HG02678 (cell line): Measurements from ENCODE around the gene ITGA2.

ENCODE experiments used
- ATAC-seq: cut with Tn5 transposase; IDR thresholded peaks from one replicate; pipeline ENCODE4 v1.9.1; 2021; ENCODE audit warnings: mild to moderate bottlenecking, moderate library complexity; ENCODE audit not compliant: unreplicated experiment

The ITGA2 gene

GRCh38 chr5:53053364-53053763, 64.2 kb downstream of the ITGA2 start:
- ATAC-seq = no peak

DNA sequence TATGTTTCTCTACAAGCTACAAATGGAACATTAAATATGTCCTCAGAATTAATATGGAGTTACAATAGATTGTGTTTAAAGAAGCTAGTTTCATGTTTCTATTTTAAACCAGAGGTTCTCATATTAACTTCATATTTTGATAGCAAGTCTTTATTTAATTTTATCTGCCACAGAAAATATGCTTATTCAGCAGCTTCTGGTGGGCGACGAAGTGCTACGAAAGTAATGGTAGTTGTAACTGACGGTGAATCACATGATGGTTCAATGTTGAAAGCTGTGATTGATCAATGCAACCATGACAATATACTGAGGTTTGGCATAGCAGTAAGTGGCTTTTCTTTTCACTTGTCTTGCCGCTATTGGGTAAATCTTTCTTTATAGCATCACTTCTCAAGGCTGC, 66.2 kb downstream of the ITGA2 start:
- no peak for ATAC-seq

DNA sequence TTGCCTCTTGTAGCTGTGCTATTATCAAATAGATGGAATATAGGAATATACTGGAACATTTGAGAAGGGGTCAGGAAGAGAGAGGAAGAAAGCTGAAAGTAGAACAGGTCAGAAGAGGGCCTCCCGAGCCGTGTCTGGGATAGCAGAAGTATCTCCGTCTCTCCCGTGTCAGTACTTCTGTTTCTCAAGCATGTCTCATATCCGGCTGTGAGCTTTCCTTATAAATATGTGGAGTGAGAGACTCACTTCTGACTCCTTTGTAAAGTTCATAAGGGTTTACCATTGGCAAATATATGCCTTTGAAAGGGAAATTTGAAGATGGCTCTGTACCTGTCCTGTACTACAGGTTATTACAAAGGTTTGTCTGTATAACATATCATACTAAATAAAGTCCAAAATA, 70.1 kb downstream of the ITGA2 start:
- ATAC-seq = no peak

DNA sequence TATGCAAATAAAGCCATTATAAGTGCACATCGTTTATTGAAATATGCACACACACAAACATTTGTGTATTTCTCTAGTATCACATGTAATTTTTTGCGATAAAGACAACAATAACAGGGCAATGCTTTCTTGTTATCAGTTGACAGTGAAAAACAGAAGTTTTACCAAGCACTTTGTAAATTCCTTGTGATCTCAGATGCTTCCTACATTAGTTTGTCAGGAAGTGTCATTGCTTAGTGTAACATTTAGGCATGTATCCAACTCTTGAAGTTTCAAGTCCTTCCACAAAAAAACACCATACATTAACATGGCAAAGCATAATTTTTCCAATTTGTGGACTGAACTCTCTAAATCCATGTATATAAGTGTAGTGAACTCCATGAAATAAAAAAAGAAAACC, 74.0 kb downstream of the ITGA2 start:
- ATAC-seq = no peak

- ATAC-seq = no peak
Measured at GRCh38 chr5:53063791-53064190, 74.6 kb downstream of the ITGA2 start.

DNA sequence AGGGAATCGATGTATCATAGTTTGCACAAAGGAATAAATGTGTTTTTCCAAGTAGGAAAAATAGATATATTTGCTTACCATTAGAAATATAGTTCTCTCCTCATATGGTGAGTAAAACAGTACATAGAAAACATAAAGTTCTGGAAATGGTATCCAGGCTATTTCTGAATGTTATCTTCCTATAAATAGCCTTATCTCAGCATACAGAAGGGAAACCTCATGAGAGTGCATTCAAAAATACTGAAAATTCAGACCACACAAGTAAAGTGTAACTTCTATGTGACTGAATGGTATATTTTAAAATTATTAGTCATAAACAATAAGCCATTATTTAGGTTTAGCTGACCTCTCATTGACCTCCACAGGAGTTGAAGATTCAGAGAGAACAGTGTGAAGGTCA, 76.9 kb downstream of the ITGA2 start:
- no peak for ATAC-seq

- no peak for ATAC-seq
Measured at GRCh38 chr5:53067641-53068040, 78.5 kb downstream of the ITGA2 start.

DNA sequence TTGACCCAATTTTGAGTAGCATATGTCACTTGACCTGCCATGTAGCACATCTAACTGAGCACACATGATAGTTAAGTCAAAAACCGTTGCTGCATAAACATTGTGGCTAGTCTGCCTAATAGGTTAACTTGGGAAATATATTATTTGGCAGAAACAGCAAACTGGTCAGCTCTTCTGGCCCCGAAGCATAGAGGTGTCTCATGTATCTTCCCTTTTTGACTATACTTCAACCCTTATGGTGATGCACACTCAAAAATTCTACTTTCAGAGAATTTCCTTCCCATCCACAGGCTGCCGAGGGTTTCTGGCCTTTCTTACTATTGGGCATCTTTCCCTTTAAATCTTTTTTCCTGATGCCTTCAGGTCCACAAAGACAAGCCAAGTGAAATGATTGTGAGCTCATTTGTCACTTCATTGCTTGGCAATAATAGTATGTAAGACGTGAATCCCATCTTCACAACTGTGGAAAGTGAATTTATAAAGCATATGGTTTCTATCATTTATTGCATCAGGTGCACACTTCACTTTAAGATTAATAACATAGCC, 79.2 kb downstream of the ITGA2 start:
- no peak for ATAC-seq

DNA sequence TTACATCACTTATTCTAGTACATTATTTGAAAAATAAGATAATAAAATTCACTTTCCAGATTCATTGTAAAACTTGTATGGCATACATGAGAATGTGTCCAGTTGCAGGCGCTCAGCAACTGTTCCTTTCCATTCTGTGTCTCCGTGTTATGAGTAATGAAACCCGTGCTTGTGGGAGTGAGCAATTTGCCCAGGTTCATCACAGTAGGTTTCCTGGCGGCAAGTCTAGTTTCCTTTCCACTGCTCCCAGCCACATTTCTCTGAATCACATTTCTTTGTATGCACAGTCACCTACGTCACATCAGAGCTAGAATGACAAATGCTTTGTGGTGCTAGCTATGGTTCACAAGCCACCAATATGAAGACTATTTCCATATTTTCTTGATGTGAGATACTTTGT, 80.5 kb downstream of the ITGA2 start:
- ATAC-seq = no peak

GRCh38 chr5:53071298-53071697, 82.1 kb downstream of the ITGA2 start:
- no peak for ATAC-seq

- no peak for ATAC-seq
Measured at GRCh38 chr5:53071738-53072137, 82.6 kb downstream of the ITGA2 start.

- ATAC-seq = no peak
Measured at GRCh38 chr5:53073348-53073747, 84.2 kb downstream of the ITGA2 start.

DNA sequence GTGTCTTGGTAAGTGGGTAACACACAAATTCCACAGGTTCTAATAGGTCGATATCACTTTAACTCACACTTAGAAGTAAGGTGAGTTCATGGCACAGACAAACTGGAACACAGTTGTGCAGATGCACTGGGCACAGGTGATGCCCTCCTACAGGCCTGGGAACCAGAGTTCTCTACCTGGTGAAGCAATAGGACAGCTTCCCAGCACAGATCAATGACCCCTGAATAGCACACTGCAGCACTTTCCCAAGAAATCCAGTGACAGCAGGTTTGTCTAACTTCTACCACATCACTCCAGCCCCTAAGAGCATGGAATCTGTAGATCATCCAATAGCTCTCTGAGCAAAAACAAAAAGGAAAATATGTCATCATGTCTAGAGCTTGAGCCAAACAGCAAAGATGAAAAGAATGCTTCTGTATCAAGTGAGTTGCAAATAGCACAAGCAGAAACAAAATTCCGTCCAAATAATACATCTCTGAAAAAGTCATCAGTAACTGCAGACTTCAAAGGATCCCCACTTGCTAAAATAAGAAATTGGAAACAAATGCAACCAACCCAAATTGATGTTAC, 86.9 kb downstream of the ITGA2 start:
- ATAC-seq = no peak

- no peak for ATAC-seq
Measured at GRCh38 chr5:53080271-53080670, 91.1 kb downstream of the ITGA2 start.

GRCh38 chr5:53083927-53084326, 94.8 kb downstream of the ITGA2 start:
- no peak for ATAC-seq

GRCh38 chr5:53084546-53085255, 95.5 kb downstream of the ITGA2 start:
- no peak for ATAC-seq

DNA sequence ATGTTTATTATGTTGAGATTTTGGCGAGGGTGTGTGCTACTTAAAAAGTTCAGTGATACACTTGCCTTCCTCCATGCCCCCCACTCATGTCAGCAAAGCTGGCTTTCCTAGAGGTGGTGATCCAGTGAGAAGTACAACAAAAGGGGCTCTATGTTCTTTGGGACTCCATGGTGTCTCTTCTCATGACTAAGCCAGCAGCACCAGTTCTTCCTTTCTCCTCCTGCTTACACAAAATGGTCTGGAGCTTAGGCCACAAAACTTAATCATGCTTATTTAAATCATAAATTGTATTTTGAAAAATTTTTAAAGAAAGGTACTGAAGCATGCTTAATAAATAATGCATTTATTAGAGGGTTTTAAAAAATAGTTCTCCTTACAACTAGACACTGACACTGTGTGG, 98.0 kb downstream of the ITGA2 start:
- no peak for ATAC-seq

DNA sequence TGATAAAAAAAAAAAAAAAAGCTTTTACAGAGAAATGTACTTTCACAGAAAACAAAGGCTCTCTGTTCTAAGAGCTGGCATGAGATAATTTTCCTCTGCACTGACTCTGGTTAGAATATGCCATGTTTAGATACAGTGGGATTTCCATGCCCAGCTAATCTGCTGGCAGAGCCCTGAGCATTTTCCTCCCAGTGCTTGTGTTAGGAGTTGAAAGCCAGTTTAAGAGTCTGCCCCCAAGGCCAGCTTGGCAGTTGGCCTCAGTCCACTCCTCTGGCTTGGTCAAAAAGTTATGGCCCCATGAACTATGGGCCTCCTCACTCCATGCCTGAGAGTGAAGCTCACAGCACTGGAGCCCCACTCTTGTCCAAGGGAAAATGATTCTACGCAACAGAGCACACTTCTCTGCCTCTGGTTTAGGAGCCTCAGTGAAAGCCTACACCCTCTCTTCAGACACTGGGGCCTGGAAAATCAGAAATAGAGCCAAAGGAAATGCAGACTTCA, 98.5 kb downstream of the ITGA2 start:
- ATAC-seq = no peak

DNA sequence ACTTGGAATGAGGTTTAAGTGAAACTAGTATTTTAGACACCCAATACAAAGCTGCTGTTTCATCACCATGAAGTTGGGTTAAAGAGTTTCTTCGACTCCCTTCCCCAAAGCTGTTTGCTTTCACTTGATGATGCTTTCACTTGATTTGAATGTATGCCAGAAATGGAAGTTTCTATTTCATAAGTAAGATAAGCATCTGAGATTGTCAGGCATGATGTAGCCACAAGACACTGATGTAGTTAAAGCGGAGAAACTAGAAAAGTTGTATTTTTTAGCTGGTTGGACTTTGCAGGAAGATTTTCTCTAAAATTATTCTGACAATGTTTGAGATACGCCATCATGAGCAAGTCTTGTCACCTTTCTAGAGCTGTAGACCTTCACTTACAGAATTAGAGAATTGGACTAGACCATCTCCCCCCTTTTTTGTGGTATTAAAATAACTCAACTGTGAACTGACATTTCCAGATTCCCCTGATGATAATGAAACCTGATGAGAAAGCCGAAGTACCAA, 100.4 kb downstream of the ITGA2 start:
- peak; percentile 90 for ATAC-seq

DNA sequence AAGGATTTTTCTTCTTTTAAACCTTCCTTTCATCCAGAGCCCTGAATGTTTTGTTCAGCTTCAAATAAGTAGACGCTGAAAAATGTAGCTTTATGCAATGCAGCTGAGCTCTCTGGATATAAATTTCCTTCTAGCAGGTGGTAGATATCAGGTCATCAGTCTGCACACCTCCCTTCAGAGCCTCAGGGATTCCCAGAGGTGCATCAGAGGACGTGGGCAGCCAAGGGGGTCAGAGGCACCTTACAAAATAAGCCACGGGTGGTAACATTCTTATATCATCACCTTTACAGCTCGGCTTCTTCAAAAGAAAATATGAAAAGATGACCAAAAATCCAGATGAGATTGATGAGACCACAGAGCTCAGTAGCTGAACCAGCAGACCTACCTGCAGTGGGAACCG, 101.1 kb downstream of the ITGA2 start:
- no peak for ATAC-seq

GRCh38 chr5:53091289-53091688, 102.1 kb downstream of the ITGA2 start:
- ATAC-seq = no peak

GRCh38 chr5:53092242-53092641, 103.1 kb downstream of the ITGA2 start:
- no peak for ATAC-seq
